Kidney epithelial cell (primary cell): ENCODE data around the gene ASB5. TPM values are rescaled to one million over a fixed set of nuclear protein-coding genes. Genes with fewer than 3 reads are reported as not detected.
"Not testable (repeated sequence)": the region's sequence is repeated elsewhere in the genome, so short reads cannot be mapped to it uniquely, and the experiment has no call there.

Experiments
- DNase-seq: peaks from one replicate; pipeline ENCODE4 v3.0.0-alpha.2; 2010; ENCODE audit warnings: low read depth
- H3K27me3 ChIP-seq: 2 replicates; pipeline ENCODE4 v1.6.0; 2011; ENCODE audit warnings: low read length; ENCODE audit not compliant: control insufficient read depth, insufficient read depth
- H3K36me3 ChIP-seq: 2 replicates; pipeline ENCODE4 v1.5.1; 2011; ENCODE audit warnings: low read length; ENCODE audit not compliant: control insufficient read depth, insufficient read depth
- H3K4me3 ChIP-seq: 2 replicates; pipeline ENCODE4 v1.5.1; 2011; ENCODE audit warnings: low read depth, mild to moderate bottlenecking, control low read depth, low read length
- total RNA-seq: library from RNA; depleted of rRNA; stranded (reverse); fragments of >200 nt; gene quantifications from 2 replicates; pipeline ENCODE4 v1.2.3, GENCODE V29; 2015
- TF ChIP-seq, protein P1 (sequence below): IDR thresholded peaks from 2 replicates; pipeline ENCODE4 v1.5.1; 2011; ENCODE audit warnings: mild to moderate bottlenecking, moderate library complexity, low read length, control low read depth, inconsistent platforms; ENCODE audit not compliant: insufficient read depth, poor library complexity, severe bottlenecking

Gene ASB5
- total RNA-seq, 1 donor from 2014 or later: not detected

DNA sequence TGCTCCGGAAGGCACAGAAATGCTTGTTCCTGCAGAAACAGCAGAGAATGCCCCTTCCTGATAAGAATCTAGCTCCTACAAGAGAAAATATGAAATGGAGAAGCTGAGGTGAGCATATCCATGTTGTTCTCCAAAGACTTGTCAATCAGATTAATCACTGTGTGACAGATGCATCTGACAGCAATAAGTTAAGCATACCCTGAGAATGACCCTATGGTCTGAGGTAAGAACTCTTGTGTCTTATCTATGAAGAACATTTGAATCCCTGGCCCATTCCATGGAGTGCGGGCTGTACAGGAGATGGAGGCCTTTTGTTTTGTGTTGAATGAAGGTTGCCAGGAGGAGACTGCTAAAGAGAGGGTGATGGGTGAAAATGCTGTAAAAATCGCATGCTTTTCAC lies 21.5 kb upstream of the ASB5 start:
- no peaks in the 10 kb centered on the region for H3K36me3 ChIP-seq
- DNase-seq: no peak
- H3K4me3 ChIP-seq: no peak overlapping the region
- TF ChIP-seq, protein P1, sequence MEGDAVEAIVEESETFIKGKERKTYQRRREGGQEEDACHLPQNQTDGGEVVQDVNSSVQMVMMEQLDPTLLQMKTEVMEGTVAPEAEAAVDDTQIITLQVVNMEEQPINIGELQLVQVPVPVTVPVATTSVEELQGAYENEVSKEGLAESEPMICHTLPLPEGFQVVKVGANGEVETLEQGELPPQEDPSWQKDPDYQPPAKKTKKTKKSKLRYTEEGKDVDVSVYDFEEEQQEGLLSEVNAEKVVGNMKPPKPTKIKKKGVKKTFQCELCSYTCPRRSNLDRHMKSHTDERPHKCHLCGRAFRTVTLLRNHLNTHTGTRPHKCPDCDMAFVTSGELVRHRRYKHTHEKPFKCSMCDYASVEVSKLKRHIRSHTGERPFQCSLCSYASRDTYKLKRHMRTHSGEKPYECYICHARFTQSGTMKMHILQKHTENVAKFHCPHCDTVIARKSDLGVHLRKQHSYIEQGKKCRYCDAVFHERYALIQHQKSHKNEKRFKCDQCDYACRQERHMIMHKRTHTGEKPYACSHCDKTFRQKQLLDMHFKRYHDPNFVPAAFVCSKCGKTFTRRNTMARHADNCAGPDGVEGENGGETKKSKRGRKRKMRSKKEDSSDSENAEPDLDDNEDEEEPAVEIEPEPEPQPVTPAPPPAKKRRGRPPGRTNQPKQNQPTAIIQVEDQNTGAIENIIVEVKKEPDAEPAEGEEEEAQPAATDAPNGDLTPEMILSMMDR: no peak
- no peaks in the 10 kb centered on the region for H3K27me3 ChIP-seq

- no peak overlapping the region for H3K4me3 ChIP-seq
- H3K27me3 ChIP-seq: no peaks in the 10 kb centered on the region
- H3K36me3 ChIP-seq: no peaks in the 10 kb centered on the region
- TF ChIP-seq, protein P1: no peak
- DNase-seq: no peak
Measured at GRCh38 chr4:176289561-176289960, 20.5 kb upstream of the ASB5 start.

- no peaks in the 10 kb centered on the region for H3K27me3 ChIP-seq
- TF ChIP-seq, protein P1: no peak
- no peak for DNase-seq
Measured at GRCh38 chr4:176288020-176288419, 19.0 kb upstream of the ASB5 start.

DNA sequence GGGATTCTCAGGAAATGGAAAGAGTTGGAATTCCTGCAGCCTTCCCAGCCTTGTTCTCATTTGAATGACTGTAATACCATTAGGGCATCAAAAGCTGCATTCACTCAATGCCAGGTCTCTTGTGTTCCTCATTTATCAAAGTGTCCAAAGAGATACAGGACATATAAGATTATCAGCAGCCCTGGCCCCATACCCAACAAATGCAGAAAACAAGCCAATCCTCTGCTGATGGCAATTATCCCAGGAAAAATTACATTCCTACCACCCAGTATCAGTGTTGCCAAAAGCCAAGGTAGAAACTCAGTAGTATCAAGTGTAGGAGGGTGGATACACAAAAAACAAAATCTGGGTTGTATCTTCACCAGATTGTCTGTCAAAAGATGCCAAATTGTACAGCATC lies 18.5 kb upstream of the ASB5 start:
- no peaks in the 10 kb centered on the region for H3K36me3 ChIP-seq
- no peak for DNase-seq
- TF ChIP-seq, protein P1: no peak
- H3K27me3 ChIP-seq: no peaks in the 10 kb centered on the region
- H3K4me3 ChIP-seq: no peak overlapping the region

More at GRCh38 chr4:176288020-176288419, 19.0 kb upstream of the ASB5 start:
- Histone ChIP-seq H3K36me3 (no peaks in the 10 kb centered on the region), H3K4me3 (no peak overlapping the region)

GRCh38 chr4:176286728-176287127 lies 17.7 kb upstream of the ASB5 start:
- TF ChIP-seq, protein P1: no peak
- no peak for DNase-seq
- H3K4me3 ChIP-seq: no peak overlapping the region
- no peaks in the 10 kb centered on the region for H3K27me3 ChIP-seq
- H3K36me3 ChIP-seq: no peaks in the 10 kb centered on the region

GRCh38 chr4:176279560-176279959 lies 10.5 kb upstream of the ASB5 start:
- DNase-seq: not testable (repeated sequence)

More at GRCh38 chr4:176279560-176279959, 10.5 kb upstream of the ASB5 start:
- H3K36me3 ChIP-seq, H3K27me3 ChIP-seq, H3K4me3 ChIP-seq: not testable (repeated sequence)
